C4-2B (cell line): ENCODE data around the gene HOPX.

Source experiments
- CTCF ChIP-seq: fragments of 450-650 bp; conservative IDR thresholded peaks from 2 replicates; pipeline ENCODE4 v1.5.1; 2017; ENCODE audit warnings: mild to moderate bottlenecking
- ZFX ChIP-seq: fragments of 450-650 bp; IDR thresholded peaks from 2 replicates; pipeline ENCODE4 v1.6.1; 2017

- TF ChIP-seq CTCF (no peak), ZFX (no peak)
Observed at GRCh38 chr4:56622176-56622575, 58.9 kb downstream of the HOPX start.
